Natural killer cell (primary cell): Measurements from ENCODE around the gene SPAG17. TPM values are rescaled to one million over a fixed set of nuclear protein-coding genes. Genes with fewer than 3 reads are reported as not detected.

Experiments used
- ATAC-seq, 3 donors: fragments of 150-1000 bp in 2 of 3; fragments of 200-7000 bp in 1 of 3; cut with Tn5 transposase; 1 replicate in 1 of 3; 2 replicates in 2 of 3; pipeline ENCODE4 v1.10.0; 2021; ENCODE audit warnings: mild to moderate bottlenecking in 2 of 3, moderate library complexity in 2 of 3
- DNase-seq, 2 donors: peaks; one replicate each; pipeline versions ENCODE4 v3.0.0 to v3.0.0-alpha.2; 2013 to 2021; ENCODE audit warnings: mixed read lengths in 1 of 2
- H3K27ac ChIP-seq: one replicate; pipeline ENCODE4 v1.5.1; 2013; ENCODE audit warnings: mild to moderate bottlenecking, low read length
- H3K27me3 ChIP-seq: one replicate; pipeline ENCODE4 v1.6.1; 2013; ENCODE audit warnings: low read length; ENCODE audit not compliant: control insufficient read depth, insufficient read depth
- H3K36me3 ChIP-seq: one replicate; pipeline ENCODE4 v1.6.1; 2013; ENCODE audit warnings: low read length; ENCODE audit not compliant: control insufficient read depth, insufficient read depth
- H3K4me1 ChIP-seq: one replicate; pipeline ENCODE4 v1.6.1; 2013; ENCODE audit warnings: low read length; ENCODE audit not compliant: control insufficient read depth, insufficient read depth
- H3K4me3 ChIP-seq: one replicate; pipeline ENCODE4 v1.5.1; 2013; ENCODE audit warnings: low read length
- H3K9me3 ChIP-seq: one replicate; pipeline ENCODE4 v1.6.1; 2013; ENCODE audit warnings: low read length; ENCODE audit not compliant: control insufficient read depth, insufficient read depth
- H3K27ac Mint-ChIP-seq, 2 donors: one replicate each; pipeline ENCODE4 v1.8.0; 2022; ENCODE audit warnings: mild to moderate bottlenecking in 2 of 2, mixed read lengths in 2 of 2, moderate library complexity in 1 of 2
- H3K27me3 Mint-ChIP-seq, 2 donors: one replicate each; pipeline ENCODE4 v1.8.0; 2022; ENCODE audit warnings: low read depth in 2 of 2, mixed read lengths in 2 of 2
- H3K36me3 Mint-ChIP-seq: one replicate; pipeline ENCODE4 v1.8.0; 2022; ENCODE audit warnings: mixed read lengths
- H3K4me1 Mint-ChIP-seq, 2 donors: one replicate each; pipeline ENCODE4 v1.8.0; 2022; ENCODE audit warnings: mixed read lengths in 2 of 2
- H3K4me3 Mint-ChIP-seq: one replicate; pipeline ENCODE4 v1.8.0; 2022; ENCODE audit warnings: mild to moderate bottlenecking, moderate library complexity, mixed read lengths
- H3K9me3 Mint-ChIP-seq, 2 donors: one replicate each; pipeline ENCODE4 v1.8.0; 2022; ENCODE audit warnings: mixed read lengths in 2 of 2
- CTCF ChIP-seq: fragments of 200-600 bp; IDR thresholded peaks from one replicate; pipeline ENCODE4 v1.8.0; 2022; ENCODE audit warnings: antibody characterized with exemption
- WGBS: methylation state at CpG from one replicate; pipeline ENCODE4 v1.1.7; 2013; ENCODE audit warnings: missing lambda C conversion rate; ENCODE audit not compliant: insufficient coverage; 5-methylcytosine and 5-hydroxymethylcytosine counted together
- intact Hi-C: fragments of 100-400 bp; cut with micrococcal nuclease; formaldehyde crosslinking; loops from one replicate; pipeline ENCODE4 v1.14.2; 2022
- total RNA-seq, 4 donors: library from RNA; stranded (reverse); fragments of 120-200 nt in 1 of 4; gene quantifications; one replicate each; pipeline versions ENCODE4 v1.2.3 to v1.2.4, GENCODE V29; 2013 to 2022

SPAG17 gene
- total RNA-seq, 3 donors from 2014 or later (not counting 1 experiment from before 2014, with no cell fraction given): not detected

DNA sequence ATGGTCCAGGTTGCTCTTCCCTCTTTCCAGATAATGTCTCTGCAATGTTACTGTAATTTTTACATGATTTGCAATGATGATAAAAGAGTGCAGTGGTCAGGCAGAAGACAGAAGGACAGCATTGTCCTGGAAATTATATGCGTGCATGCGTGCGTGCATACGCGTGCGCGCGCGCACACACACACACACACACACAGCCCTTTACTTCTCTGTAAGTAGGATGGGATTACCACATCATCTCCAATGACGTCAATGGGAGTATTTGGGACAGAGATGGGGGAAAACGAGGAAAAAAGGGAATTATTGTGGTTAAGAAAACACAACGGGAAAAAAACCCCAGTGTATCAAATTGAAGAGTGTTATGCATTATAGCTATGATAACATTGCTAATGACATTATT is 99.7 kb downstream of the SPAG17 start:
- no peak overlapping the region for H3K4me3 Mint-ChIP-seq
- Histone ChIP-seq H3K27me3 (no peaks in the 10 kb centered on the region), H3K4me1 (no peaks in the 10 kb centered on the region), H3K36me3 (no peaks in the 10 kb centered on the region), H3K9me3 (no peaks in the 10 kb centered on the region), H3K27ac (no peak overlapping the region), H3K4me3 (no peak overlapping the region)
- H3K27me3 Mint-ChIP-seq: no peaks in the 10 kb centered on the region
- no peak for ATAC-seq
- no peak for DNase-seq
- TF ChIP-seq CTCF: no peak
- intact Hi-C loops: no loop called here
- 86% methylated on average over 2 of the region's 12 CpGs for WGBS
- no peaks in the 10 kb centered on the region for H3K4me1 Mint-ChIP-seq
- no peaks in the 10 kb centered on the region for H3K36me3 Mint-ChIP-seq
- H3K9me3 Mint-ChIP-seq: peaks cover 0 to 6% of the 10 kb centered on the region in 2 donors
- H3K27ac Mint-ChIP-seq: no peak overlapping the region

DNA sequence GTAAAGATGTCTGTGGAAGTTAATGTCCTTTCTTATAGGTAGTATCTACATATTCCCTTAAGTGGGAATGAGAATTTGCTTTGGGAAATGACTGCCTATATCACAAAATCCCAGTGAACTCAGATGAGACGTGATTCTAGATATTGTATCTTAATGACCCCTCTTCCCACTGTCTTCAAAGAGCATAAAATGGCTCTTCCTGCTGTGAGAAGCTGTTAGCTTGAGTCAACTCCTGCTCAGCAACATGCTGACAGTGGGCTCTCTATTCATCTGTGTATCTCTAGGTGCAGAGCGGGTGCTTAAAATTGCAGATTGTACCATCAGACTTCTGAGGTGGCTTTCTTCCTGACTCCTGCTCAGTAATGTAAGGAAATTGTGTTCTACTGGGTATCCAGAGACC is 100.6 kb downstream of the SPAG17 start:
- no peak overlapping the region for H3K4me3 Mint-ChIP-seq
- no peaks in the 10 kb centered on the region for H3K36me3 ChIP-seq
- H3K27ac ChIP-seq: no peak overlapping the region
- no peaks in the 10 kb centered on the region for H3K27me3 ChIP-seq
- no peaks in the 10 kb centered on the region for H3K4me1 ChIP-seq
- H3K4me3 ChIP-seq: no peak overlapping the region
- no peaks in the 10 kb centered on the region for H3K4me1 Mint-ChIP-seq
- DNase-seq: no peak
- intact Hi-C loops: no loop called here
- peaks cover 0 to 8% of the 10 kb centered on the region in 2 donors for H3K9me3 Mint-ChIP-seq
- TF ChIP-seq CTCF: no peak
- ATAC-seq: no peak
- H3K9me3 ChIP-seq: no peaks in the 10 kb centered on the region
- no peaks in the 10 kb centered on the region for H3K27me3 Mint-ChIP-seq
- no peaks in the 10 kb centered on the region for H3K36me3 Mint-ChIP-seq
- 95% methylated on average over 2 of the region's 2 CpGs for WGBS
- no peak overlapping the region for H3K27ac Mint-ChIP-seq

DNA sequence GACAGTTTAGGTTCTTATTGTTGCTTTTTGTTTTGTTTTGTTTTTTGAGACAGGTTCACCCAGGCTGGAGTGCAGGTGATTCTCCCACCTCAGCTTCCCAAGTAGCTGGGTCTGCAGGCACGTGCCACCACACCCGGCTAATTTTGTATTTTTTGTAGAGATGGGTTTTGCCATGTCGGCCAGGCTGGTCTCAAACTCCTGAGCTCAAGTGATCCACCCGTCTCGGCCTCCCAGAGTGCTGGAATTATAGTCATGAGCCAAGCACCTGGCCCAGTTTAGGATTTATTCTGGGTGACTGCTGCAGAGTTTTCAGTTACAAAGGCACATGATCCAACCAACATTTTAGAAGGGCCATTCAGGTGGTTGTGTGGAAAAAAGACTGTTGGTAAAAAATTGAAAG is 102.0 kb downstream of the SPAG17 start:
- ATAC-seq (no peak), DNase-seq (no peak)
- H3K27ac ChIP-seq: no peak overlapping the region
- Mint-ChIP-seq H3K36me3 (no peaks in the 10 kb centered on the region), H3K4me3 (no peak overlapping the region), H3K27me3 (no peaks in the 10 kb centered on the region), H3K4me1 (no peaks in the 10 kb centered on the region), H3K9me3 (peaks cover 0 to 9% of the 10 kb centered on the region in 2 donors), H3K27ac (no peak overlapping the region)
- H3K36me3 ChIP-seq: no peaks in the 10 kb centered on the region
- no peaks in the 10 kb centered on the region for H3K27me3 ChIP-seq
- TF ChIP-seq CTCF: no peak
- H3K4me3 ChIP-seq: no peak overlapping the region
- H3K9me3 ChIP-seq: no peaks in the 10 kb centered on the region
- intact Hi-C loops: no loop called here
- H3K4me1 ChIP-seq: no peaks in the 10 kb centered on the region
- 94% methylated on average over 5 of the region's 5 CpGs for WGBS

GRCh38 chr1:118081387-118081786 is 103.6 kb downstream of the SPAG17 start:
- Mint-ChIP-seq H3K4me1 (no peaks in the 10 kb centered on the region), H3K27ac (no peak overlapping the region), H3K36me3 (no peaks in the 10 kb centered on the region), H3K4me3 (no peak overlapping the region), H3K27me3 (no peaks in the 10 kb centered on the region), H3K9me3 (peaks cover 0 to 10% of the 10 kb centered on the region in 2 donors)
- no peak overlapping the region for H3K27ac ChIP-seq
- no peak for TF ChIP-seq CTCF
- H3K27me3 ChIP-seq: no peaks in the 10 kb centered on the region
- H3K4me3 ChIP-seq: no peak overlapping the region
- H3K36me3 ChIP-seq: no peaks in the 10 kb centered on the region
- H3K9me3 ChIP-seq: no peaks in the 10 kb centered on the region
- WGBS: 31% methylated on average over 3 of the region's 3 CpGs
- DNase-seq (no peak), ATAC-seq (no peak)
- intact Hi-C loops: no loop called here
- no peaks in the 10 kb centered on the region for H3K4me1 ChIP-seq
